Measurements from ENCODE around the gene RHCG. TPM values are rescaled to one million over a fixed set of nuclear protein-coding genes. Genes with fewer than 3 reads are reported as not detected.

The RHCG gene
- total RNA-seq, 1 experiment from 2014 or later: 0.28 TPM

GRCh38 chr15:89514596-89515406, 18.4 kb upstream of the RHCG start:
- Mint-ChIP-seq H3K36me3 (ENCODE audit: insufficient read depth in 1 of 3, low read depth in 3 of 3) (no peaks in the 10 kb centered on the region), H3K4me1 (no peaks in the 10 kb centered on the region), H3K27me3 (ENCODE audit: low read depth) (peaks cover 13% of the 10 kb centered on the region), H3K9me3 (no peaks in the 10 kb centered on the region), H3K27ac (no peak overlapping the region), H3K4me3 (no peak overlapping the region)
- Histone ChIP-seq H4K5ac (ENCODE audit: insufficient read length, low read depth, low read length) (no peak overlapping the region), H2BK15ac (ENCODE audit: low read depth, low read length) (no peak overlapping the region), H3K23ac (ENCODE audit: insufficient read length, low read depth, low read length) (no peak overlapping the region), H3K4me2 (ENCODE audit: insufficient read depth, insufficient read length, low read length) (no peak overlapping the region), H3K14ac (ENCODE audit: insufficient read depth, low read length) (no peak overlapping the region), H3K56ac (ENCODE audit: insufficient read length, low read depth, low read length) (no peak overlapping the region), H2AK5ac (ENCODE audit: insufficient read length, low read length) (no peak overlapping the region), H2AFZ (ENCODE audit: low read length) (no peak overlapping the region), H3T11ph (ENCODE audit: low read length) (no peak overlapping the region), H3K27ac (ENCODE audit: insufficient read length, low read depth, low read length) (no peak overlapping the region), H3K79me2 (ENCODE audit: insufficient read depth, low read length) (no peaks in the 10 kb centered on the region), H3K4ac (ENCODE audit: low read depth, low read length) (no peak overlapping the region), H3K27me3 (ENCODE audit: insufficient read depth, low read length) (no peaks in the 10 kb centered on the region), H3K23me2 (ENCODE audit: insufficient read length, low read depth, low read length, poor library complexity, severe bottlenecking) (no peaks in the 10 kb centered on the region), H2BK20ac (ENCODE audit: low read depth, low read length, poor library complexity, severe bottlenecking) (no peak overlapping the region), H2BK5ac (ENCODE audit: insufficient read length, low read length) (no peak overlapping the region), H4K8ac (replicated peaks; ENCODE audit: insufficient read length, low read depth, low read length) (no peak overlapping the region), H3K9ac (ENCODE audit: extremely low read depth, insufficient read length, low read length) (no peak overlapping the region), H3K18ac (ENCODE audit: insufficient read length, low read depth, low read length) (no peak overlapping the region), H2BK12ac (ENCODE audit: insufficient read length, low read depth, low read length) (no peak overlapping the region), H4K20me1 (ENCODE audit: control insufficient read depth, insufficient read depth, insufficient read length) (no peaks in the 10 kb centered on the region), H2BK120ac (ENCODE audit: low read depth, low read length, poor library complexity, severe bottlenecking) (no peak overlapping the region), H3K9me3 (ENCODE audit: control insufficient read depth, low read depth, low read length) (no peaks in the 10 kb centered on the region), H4K91ac (ENCODE audit: insufficient read length, low read depth, low read length) (no peak overlapping the region), H3K4me1 (ENCODE audit: insufficient read depth, low read length) (no peaks in the 10 kb centered on the region; the same call in 1 of the 2 replicates), H3K79me1 (ENCODE audit: insufficient read depth, low read depth, low read length, poor library complexity, severe bottlenecking) (no peaks in the 10 kb centered on the region)
- DNase-seq: no peak
- no peak for TF ChIP-seq CTCF (conservative IDR thresholded peaks at IDR 0.05)
- WGBS (ENCODE audit: extremely low coverage, insufficient read length, low lambda C conversion rate): no CpG with 5 or more reads among the region's 6 CpGs

Measured in H9 (cell line).